Measurements from ENCODE around the gene NRXN3.

The NRXN3 gene

DNA sequence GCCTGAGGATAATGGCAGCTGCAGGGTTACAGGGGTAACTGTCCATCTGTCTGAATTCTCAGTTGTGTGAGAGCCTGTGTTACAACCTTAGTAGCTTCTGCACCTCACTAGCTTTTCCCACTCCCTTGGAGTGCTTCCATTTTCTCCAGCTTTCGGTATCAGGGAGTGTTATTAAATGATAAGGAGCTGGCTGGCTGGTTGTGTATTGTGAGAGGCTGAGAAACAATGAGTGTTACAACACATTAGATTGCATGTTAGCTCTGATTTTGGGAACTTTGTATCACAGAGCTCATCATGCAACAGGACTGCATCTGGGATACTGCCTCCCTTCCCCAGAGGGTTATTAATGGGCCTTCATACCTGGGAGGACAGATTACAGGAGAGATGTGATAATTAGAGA is 1317.5 kb downstream of the NRXN3 start:
- TF ChIP-seq, protein P1, sequence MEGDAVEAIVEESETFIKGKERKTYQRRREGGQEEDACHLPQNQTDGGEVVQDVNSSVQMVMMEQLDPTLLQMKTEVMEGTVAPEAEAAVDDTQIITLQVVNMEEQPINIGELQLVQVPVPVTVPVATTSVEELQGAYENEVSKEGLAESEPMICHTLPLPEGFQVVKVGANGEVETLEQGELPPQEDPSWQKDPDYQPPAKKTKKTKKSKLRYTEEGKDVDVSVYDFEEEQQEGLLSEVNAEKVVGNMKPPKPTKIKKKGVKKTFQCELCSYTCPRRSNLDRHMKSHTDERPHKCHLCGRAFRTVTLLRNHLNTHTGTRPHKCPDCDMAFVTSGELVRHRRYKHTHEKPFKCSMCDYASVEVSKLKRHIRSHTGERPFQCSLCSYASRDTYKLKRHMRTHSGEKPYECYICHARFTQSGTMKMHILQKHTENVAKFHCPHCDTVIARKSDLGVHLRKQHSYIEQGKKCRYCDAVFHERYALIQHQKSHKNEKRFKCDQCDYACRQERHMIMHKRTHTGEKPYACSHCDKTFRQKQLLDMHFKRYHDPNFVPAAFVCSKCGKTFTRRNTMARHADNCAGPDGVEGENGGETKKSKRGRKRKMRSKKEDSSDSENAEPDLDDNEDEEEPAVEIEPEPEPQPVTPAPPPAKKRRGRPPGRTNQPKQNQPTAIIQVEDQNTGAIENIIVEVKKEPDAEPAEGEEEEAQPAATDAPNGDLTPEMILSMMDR (IDR thresholded peaks at IDR 0.05; ENCODE audit: low read depth, low read length) = no peak

DNA sequence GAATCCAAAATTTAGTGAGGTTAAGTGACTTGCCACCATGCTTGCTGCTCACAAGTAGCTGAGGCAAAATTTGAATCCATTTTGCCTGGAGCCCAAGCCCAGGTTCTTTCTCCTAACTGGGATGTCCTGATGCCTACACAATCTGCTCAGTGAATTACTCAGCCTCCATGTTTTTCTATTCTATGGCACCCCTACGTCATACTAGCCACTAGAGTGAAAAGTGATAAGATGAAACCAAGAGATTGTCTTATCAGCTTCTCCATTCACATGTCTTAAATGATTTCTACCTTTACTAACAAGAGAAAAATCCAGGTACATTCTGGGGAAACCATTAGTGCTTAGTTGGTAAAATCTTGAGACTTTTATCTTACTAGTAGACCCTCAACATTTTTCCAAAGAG is 1321.0 kb downstream of the NRXN3 start:
- TF ChIP-seq, protein P1 (IDR thresholded peaks at IDR 0.05; ENCODE audit: low read depth, low read length) = no peak
- H3K4me3 ChIP-seq (ENCODE audit: low read depth, low read length) = no peak overlapping the region

More for the DNA sequence above, 1317.5 kb downstream of the NRXN3 start:
- H3K4me3 ChIP-seq (ENCODE audit: low read depth, low read length) = no peak overlapping the region

DNA sequence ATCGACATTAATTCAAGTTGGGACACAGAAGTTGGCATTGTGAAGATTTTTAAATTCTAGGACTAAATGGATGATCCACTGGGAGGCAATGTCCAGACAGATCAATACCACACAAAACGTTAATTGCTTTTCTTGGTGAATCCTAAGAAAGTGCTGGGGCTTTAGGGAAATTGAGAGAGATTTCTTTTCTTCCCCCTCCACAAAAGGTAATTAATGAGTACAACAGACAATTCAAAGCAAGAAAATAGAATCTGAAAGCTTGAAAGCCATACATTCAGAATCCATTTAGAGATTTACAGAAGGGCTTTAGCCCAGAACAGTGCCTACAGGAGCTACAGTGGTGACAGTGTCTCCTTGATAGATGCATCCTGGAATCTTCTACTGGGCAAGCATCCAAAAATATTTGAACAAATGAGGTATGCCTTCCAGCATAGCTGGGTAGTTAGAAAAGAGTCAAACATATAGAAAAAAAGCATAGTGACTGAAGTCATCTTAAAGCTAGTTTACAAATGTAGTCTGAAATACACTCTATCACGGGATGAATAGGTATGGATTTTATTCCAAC is 1323.0 kb downstream of the NRXN3 start:
- TF ChIP-seq, protein P1 (IDR thresholded peaks at IDR 0.05; ENCODE audit: low read depth, low read length) = no peak
- no peak overlapping the region for H3K4me3 ChIP-seq (ENCODE audit: low read depth, low read length)

DNA sequence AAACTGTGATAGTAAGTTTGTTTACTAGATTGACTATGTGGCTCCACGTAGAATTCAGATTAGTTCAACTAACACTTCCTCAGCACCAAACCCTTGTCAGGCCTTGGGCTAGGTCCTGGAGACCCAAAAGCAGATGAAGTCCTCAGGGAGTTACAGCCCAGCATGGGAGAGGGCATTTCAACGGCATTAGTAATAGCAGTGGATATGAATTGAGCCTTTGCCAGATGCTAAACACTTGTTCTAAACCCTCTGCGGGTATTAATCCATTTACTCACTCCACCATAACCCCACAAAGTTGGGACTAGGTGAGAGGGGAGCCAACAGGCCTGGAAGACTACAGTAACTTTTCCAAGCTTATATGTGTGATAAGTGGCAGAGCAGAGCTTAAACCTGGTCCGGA is 1326.5 kb downstream of the NRXN3 start:
- TF ChIP-seq, protein P1 (IDR thresholded peaks at IDR 0.05; ENCODE audit: low read depth, low read length) = no peak
- H3K4me3 ChIP-seq (ENCODE audit: low read depth, low read length) = no peak overlapping the region

DNA sequence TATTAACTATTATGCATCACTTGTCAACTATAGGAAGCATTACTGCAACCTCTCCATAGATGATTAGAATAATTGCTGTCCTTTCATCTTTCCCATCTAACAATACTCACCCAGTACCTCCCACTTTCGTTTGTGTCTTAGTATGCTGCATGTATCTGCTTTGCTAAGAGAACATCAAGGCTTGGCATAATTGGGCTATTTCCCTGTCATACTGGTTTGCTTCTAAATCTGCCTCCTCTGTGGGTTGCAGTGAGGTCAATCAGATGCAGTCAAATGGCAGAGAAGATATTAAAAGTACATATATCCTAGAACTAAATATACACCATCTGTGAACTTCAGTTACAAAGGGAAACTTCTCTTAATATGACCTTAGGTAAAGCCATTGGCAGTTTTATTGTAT is 1330.3 kb downstream of the NRXN3 start:
- no peak overlapping the region for H3K4me3 ChIP-seq (ENCODE audit: low read depth, low read length)
- TF ChIP-seq, protein P1 (IDR thresholded peaks at IDR 0.05; ENCODE audit: low read depth, low read length) = no peak

DNA sequence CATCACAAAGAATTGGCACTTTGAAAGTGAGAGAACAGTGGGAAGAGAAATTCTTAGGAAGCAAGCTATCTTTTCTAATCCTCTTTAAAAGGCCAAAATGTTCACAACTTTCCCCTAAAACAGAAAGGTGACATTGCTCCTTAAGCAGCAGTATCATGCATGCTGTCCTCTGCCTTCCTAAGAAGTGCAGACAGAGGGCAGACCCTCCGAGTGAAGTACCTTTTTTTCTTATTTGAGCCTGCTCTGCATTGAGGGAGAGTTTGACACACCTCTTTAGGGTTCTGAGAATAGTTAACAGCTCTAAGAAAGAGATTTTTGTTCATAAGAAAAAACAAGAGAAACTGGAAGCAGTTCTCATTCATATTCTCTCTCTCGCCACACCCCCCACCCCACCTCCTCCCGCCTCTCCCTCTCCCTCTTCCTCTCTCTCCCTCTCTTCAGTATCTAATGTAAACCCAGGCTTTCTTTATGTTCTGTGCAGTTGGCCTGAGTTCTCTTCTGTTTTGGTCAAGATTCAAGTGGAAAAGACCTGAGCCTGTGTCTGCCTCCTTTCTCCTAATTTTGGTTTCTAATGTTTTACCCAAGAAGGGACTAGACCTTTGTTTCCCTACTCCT is 1332.1 kb downstream of the NRXN3 start:
- H3K4me3 ChIP-seq (ENCODE audit: low read depth, low read length) = no peak overlapping the region
- TF ChIP-seq, protein P1 (IDR thresholded peaks at IDR 0.05; ENCODE audit: low read depth, low read length) = no peak

DNA sequence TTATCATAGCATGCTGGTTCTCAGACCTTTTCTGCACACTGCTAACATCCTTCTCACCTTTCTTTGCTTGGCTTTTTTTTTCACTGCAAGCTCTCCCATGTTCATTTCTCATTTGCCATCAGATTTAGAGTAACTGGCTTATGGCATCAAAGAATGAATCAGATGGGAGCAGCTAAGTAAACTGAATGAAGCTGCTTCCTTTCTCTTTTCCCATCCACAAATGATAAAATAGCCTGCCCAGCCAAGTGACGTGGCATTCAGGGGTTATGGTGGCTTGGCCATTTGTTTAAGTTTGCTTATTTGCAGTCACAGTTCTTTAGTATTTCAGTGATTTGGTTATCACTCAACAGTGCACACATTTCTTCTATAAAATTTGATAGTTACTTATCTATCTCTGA is 1332.6 kb downstream of the NRXN3 start:
- TF ChIP-seq, protein P1 (IDR thresholded peaks at IDR 0.05; ENCODE audit: low read depth, low read length) = no peak
- H3K4me3 ChIP-seq (ENCODE audit: low read depth, low read length) = no peak overlapping the region

All from WI38 (cell line).